Measurements from ENCODE around the gene KIF19.
"Not testable (repeated sequence)": the region's sequence is repeated elsewhere in the genome, so short reads cannot be mapped to it uniquely, and the experiment has no call there.

Gene KIF19, protein sequence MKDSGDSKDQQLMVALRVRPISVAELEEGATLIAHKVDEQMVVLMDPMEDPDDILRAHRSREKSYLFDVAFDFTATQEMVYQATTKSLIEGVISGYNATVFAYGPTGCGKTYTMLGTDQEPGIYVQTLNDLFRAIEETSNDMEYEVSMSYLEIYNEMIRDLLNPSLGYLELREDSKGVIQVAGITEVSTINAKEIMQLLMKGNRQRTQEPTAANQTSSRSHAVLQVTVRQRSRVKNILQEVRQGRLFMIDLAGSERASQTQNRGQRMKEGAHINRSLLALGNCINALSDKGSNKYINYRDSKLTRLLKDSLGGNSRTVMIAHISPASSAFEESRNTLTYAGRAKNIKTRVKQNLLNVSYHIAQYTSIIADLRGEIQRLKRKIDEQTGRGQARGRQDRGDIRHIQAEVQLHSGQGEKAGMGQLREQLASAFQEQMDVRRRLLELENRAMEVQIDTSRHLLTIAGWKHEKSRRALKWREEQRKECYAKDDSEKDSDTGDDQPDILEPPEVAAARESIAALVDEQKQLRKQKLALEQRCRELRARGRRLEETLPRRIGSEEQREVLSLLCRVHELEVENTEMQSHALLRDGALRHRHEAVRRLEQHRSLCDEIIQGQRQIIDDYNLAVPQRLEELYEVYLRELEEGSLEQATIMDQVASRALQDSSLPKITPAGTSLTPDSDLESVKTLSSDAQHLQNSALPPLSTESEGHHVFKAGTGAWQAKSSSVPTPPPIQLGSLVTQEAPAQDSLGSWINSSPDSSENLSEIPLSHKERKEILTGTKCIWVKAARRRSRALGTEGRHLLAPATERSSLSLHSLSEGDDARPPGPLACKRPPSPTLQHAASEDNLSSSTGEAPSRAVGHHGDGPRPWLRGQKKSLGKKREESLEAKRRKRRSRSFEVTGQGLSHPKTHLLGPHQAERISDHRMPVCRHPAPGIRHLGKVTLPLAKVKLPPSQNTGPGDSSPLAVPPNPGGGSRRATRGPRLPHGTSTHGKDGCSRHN

DNA sequence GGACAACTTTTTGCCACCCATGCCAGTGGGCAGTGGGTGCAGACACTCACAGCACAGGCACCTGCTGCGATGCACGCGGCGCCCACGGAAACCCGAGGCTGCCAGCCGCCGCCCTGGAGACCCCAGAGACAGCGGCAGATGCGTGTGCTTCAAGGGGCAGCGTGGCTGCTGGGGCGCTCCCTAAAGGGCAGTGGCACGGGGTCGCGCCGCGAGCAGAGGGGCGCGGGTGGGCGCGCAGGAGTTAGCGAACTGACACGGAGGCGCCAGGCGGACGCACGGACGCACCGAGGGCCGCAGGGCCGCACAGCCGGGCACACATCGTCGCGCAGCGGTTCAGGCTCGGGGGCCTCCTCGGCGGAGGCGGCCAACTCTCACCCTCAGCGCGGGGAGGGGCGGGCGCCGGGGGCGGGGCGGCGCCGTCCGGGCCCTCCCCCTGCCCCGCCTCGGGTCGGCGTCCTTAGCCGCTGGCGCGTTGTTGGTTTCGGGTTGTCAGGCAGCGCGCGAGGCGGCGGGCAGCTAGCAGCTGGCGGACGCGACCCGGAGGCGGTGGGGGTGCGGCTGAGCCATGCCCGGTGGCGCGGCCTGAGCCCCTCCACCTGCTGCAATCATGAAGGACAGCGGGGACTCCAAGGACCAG is at the start of gene KIF19:
Gene KIF19, plus strand, starts transcription at position 484 of the 637 bp plus-strand sequence. Its CDS starts 124 bp downstream, at position 608.
- DNase-seq (ENCODE audit: low spot score) = no peak

DNA sequence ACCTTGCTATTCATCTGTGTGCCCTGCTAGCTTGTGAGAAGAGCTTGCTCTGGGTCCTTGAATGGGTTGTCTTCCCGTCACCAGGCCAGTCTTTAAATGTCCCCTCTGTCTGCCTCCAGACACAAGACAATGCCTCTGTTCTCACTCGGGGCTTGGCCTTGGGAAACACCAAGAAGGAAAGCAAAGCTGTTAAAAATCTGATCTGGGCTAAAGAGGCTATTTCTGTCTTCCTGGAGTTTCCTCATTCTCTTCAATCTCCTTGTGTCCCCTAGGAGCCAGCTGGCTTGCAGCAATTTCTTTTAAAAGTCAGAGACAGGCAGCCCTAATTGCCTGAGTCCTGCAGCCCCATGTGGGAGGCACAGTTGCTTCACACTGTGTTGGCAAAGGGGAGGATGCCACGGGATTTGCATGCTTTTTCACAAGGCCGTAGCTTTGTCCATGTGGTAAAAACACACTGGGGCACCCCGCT is 49.5 kb upstream of the KIF19 start:
- DNase-seq (ENCODE audit: low spot score) = no peak

- DNase-seq (ENCODE audit: low spot score) = no peak
These were observed 48.1 kb upstream of the KIF19 start for GRCh38 chr17:74277935-74278334.

DNA sequence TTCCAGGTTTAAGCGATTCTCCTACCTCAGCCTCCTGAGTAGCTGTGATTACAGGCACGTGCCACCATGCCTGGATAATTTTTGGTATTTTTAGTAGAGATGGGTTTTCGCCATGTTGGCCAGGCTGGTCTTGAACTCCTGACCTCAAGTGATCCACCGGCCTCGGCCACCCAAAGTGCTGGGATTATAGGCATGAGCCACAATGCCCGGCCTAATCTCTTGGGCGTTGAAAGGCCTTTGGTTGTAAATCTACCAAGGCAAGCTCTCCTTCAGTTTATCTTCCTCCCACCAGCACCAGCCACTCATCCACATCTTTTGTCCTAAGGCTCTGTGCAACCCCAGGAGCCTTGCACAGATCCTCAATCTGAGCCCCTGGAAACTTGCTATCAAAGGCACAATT is 46.4 kb upstream of the KIF19 start:
- DNase-seq (ENCODE audit: low spot score) = not testable (repeated sequence)

GRCh38 chr17:74280093-74280513 is 45.9 kb upstream of the KIF19 start:
- no peak for DNase-seq (ENCODE audit: low spot score)

DNA sequence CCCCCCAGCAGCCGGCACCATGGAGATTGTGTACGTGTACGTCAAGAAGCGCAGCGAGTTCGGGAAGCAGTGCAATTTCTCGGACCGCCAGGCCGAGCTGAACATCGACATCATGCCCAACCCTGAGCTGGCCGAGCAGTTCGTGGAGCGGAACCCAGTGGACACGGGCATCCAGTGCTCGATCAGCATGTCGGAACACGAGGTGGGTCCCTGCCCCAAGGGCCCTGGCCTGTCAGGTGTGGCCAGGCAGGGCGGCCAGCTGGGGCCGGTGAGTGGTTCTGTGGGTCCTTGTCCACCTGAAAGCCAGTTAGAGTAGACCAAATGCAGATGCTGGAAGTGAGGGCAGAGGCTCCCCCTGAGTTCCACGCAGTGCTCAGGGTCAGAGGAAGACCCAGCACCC is 44.2 kb upstream of the KIF19 start:
- no peak for DNase-seq (ENCODE audit: low spot score)

DNA sequence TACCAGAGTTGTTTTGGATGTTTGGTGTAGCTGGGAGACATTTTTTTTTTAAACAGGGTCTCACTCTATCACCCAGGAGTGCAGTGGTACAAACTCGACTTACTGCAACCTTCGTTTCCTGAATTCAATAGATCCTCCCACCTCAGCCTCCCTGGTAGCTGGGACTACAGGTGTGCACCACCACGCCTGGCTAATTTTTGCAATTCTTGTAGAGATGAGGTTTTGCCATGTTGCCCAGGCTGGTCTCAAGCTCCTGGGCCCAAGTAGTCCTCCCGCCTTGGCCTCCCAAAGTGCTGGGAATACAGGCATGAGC is 43.8 kb upstream of the KIF19 start:
- not testable (repeated sequence) for DNase-seq (ENCODE audit: low spot score)

- DNase-seq (ENCODE audit: low spot score) = no peak
These were observed 43.2 kb upstream of the KIF19 start for GRCh38 chr17:74282587-74283370.

- DNase-seq (ENCODE audit: low spot score) = no peak
These were observed 42.7 kb upstream of the KIF19 start for GRCh38 chr17:74283371-74283673.

DNA sequence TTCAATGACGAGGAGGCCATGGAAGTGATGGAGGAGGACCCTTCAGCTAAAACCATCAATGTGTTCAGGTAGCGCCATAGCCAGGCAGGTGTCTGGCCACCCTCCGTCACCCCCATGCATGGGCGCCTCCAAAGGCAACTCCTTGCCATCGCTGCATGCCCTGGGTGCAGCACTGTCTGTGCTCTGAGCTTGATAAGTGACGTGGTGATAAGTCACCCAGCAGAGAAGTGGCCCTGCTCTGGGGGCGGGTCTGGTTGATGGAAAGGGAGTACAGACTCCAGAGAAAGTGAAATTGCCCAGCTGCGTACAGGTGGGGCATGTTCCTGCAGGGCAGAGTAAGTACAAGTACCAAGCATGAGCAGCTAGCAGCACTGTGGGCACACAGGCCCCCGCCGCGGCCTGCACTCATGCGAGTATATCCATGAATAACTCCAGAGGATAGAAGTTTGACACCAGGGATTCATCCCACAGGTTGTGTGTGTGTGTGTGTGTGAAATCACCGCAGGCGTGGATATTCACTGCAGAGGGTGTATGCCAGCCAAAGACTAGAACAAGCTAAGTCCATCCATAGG is 38.9 kb upstream of the KIF19 start:
- no peak for DNase-seq (ENCODE audit: low spot score)

DNA sequence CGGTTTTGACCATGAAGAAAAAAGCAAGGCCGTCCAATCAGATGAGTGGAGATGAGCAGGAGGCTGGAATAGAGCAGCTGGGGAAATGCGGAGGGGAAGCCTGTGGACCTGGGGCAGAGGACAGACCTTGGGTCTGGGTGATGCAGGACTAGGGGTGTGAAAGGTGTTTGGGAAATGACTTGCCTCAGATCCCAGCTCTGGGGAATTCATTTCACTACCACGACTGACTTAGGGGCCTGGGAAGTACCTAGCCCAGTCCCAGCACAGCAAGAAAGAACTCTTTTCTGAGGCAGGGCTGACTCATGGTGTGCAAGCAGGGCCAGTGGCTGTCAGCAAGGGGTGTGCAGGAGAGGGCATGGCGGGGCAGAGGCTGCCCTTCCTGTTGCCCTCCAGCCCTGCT is 37.2 kb upstream of the KIF19 start:
- DNase-seq (ENCODE audit: low spot score) = no peak

DNA sequence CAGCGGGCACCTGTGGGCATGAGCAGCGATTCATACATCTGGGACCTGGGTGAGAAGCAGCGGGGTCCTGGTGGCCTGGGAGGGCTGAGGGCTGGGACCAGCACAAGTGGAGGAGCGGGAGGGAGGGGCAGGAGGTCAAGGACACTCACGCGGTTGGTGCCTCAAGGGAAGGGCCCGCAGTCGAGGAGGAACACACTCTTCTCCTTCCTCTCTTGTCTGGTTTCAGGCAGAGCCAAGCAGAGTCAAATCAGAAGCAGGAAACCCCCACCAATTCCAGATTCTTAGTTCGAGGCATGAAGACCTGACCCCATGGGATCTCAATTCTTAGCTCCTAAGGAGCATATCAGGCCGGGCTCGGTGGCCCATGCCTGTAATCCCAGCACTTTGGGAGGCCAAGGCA is 36.3 kb upstream of the KIF19 start:
- DNase-seq (ENCODE audit: low spot score) = no peak

DNA sequence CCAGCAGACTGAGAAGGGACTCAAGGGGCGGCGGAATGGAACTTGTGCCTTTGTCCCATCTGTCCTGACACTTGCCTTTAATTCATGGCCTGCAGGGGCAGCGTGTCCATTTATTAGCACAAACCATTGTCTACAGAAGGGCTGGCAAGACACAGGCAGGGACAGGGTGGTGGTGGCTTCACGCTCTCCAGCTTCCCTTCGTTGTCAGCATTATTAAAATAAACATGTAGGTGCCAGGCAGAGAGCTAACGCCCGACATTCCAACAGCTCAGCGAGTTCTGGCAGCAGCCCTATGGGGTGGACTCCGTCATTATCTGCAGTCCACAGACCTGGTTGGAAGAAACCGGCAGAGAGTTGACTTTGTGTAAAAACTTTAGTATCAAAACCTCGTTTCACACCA is 35.7 kb upstream of the KIF19 start:
- no peak for DNase-seq (ENCODE audit: low spot score)

DNA sequence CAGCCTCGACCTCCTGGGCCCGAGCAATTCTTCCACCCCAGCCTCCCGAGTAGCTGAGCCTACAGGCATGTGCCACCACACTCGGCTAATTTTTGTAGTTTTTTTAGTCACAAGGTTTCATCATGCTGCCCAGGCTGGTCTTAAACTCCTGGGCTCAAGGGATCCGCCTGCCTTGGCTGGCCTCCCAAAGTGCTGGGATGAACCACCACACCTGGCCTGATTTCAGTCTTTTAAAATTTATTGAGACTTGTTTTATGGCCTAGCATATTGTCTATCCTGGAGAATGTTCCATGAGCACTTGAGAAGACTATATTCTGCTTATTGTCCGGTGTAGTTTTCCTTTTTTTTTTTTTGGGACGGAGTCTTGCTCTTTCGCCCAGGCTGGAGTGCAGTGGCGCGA is 33.5 kb upstream of the KIF19 start:
- no peak for DNase-seq (ENCODE audit: low spot score)

DNA sequence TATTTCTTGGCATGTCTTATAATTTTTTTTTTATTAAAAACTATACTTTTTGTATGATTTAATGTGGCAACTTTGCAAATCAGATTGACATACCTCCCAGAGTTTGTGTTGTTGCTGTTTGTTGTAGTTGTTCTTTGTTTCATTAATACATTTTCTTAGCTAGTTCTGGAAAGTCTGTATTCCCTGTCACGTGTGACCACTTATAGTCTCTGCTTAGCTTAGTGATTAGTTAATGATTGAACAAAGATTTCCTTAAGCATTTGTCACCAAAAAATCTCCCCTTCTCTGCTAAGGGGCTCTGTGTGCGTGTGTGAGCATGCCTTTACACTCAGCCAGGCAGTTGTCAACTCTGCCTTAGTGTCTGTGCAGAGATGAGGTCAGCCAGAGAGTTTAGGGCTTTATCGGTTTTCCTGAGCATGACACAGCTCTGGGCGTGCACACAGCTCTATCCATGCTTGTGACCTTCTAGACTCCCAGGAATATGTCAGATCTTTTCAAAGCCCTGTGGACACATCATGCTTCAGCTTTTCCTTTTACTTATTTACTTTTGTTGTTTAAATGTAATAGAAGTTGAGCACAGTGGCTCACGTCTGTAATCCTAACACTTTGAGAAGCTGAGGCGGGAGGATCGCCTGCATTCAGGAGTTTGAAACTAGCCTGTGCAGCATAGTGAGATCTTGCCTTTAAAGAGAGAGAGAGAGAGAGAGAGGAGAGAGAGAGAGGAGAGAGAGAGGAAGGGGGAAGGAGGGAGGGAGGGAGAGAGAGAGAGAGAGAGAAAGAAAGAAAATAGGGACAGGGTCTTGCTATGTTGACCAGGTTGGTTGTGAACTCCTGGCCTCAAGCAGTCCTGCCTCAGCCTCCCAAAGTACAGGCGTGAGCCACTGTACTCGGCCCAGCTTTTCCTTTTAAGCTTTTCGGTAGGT is 30.1 kb upstream of the KIF19 start:
- DNase-seq (ENCODE audit: low spot score) = no peak

GRCh38 chr17:74296548-74296936 is 29.5 kb upstream of the KIF19 start:
- DNase-seq (ENCODE audit: low spot score) = no peak

DNA sequence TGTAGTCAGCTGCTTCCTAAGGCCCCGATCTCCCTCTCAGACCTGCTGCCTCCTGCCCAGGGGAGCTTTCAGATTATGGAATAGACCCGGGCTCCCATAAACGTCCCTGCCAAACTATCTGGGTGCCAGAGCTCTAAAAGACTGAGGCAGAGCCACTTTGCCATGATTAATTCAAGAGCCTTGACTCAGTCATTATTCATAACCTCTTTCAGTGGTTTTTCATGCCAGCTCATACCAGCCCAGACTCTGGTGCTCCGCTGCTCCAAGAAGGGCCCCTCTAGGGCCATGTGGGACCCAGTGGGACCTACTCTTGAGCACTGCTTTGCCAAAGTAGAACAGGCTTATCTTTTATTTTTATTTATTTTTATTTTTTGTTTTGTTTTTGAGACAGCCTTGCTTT is 28.1 kb upstream of the KIF19 start:
- no peak for DNase-seq (ENCODE audit: low spot score)

- no peak for DNase-seq (ENCODE audit: low spot score)
These were observed 27.2 kb upstream of the KIF19 start for GRCh38 chr17:74298778-74299177.

DNA sequence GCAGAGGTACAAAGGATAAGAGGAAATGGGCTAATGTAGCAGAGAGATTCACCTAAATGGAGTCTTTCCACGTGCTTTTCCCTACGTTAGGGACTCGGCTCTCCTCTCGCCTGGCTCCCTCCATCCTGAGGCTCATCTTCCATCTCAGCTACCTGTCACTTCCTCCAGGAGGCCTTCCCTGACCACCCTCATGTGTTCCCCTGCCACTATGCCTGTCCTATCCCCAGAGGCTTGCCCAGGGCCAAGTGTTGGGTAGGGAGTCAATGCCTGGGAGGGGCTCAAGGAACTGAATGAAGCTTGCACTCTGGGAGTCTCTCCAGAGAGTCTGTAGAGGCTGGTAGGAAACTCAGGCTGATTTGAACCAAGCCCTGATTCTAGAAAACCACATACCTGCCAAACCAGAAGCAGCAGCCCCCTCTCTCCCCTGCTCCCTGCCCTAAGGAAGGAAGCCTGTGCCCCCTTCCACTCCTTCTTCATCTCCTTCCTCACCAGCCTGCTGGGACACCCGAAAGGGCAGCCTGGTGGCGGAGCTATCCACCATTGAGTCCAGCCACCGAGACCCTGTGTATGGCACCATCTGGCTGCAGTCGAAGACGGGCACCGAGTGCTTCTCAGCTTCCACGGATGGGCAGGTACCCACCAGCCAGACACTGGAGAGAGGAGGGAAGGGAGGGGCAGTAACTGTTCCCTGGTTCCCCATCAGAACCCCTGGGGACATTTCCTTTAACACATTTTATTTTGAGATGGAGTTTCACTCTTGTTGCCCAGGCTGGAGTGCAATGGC is 26.6 kb upstream of the KIF19 start:
- no peak for DNase-seq (ENCODE audit: low spot score)

GRCh38 chr17:74303305-74303704 is 22.7 kb upstream of the KIF19 start:
- no peak for DNase-seq (ENCODE audit: low spot score)

Data from hepatic stellate cell (primary cell).